Measurements from ENCODE around the gene SPAM1. TPM values are rescaled to one million over a fixed set of nuclear protein-coding genes. Genes with fewer than 3 reads are reported as not detected.
A peak's percentile ranks its signal among the peaks of the same experiment; 100 is the strongest.

The SPAM1 gene
- total and polyA plus RNA-seq, 2 experiments from 2014 or later, result not detected

GRCh38 chr7:123944395-123944794, 19.4 kb downstream of the SPAM1 start:
- no peaks in the 10 kb centered on the region for H3K9me3 Mint-ChIP-seq
- H3K27ac Mint-ChIP-seq, result peak overlapping the region; percentile 93
- H3K27me3 Mint-ChIP-seq (ENCODE audit: insufficient read depth, low read depth, poor library complexity), result peaks cover 2% of the 10 kb centered on the region
- ATAC-seq, result peak; percentile 50
- Histone ChIP-seq H4K20me1 (replicated peaks; ENCODE audit: insufficient read depth) (no peaks in the 10 kb centered on the region), H3K4me1 (ENCODE audit: insufficient read depth) (peaks cover 71% of the 10 kb centered on the region), H3K36me3 (ENCODE audit: insufficient read depth) (no peaks in the 10 kb centered on the region), H3K79me2 (replicated peaks; ENCODE audit: insufficient read depth) (no peaks in the 10 kb centered on the region), H3K9me2 (ENCODE audit: insufficient read depth) (no peaks in the 10 kb centered on the region), H3K27me3 (ENCODE audit: insufficient read depth) (no peaks in the 10 kb centered on the region), H3K27ac (ENCODE audit: low read depth) (0 out of 2 replicates have a peak overlapping the region, but pooled peaks have one; percentile 4), H3K4me3 (0 out of 2 replicates have a peak overlapping the region, but pooled peaks have one; percentile 8), H3K4me2 (peak overlapping the region; percentile 59), H2AFZ (no peak overlapping the region), H3F3A (replicated peaks; ENCODE audit: low read depth) (no peaks in the 10 kb centered on the region)
- H3K4me3 Mint-ChIP-seq, result peak overlapping the region; percentile 32; the same call in 1 of the 3 replicates
- TF ChIP-seq NANOG (IDR thresholded peaks at IDR 0.05; ENCODE audit: borderline replicate concordance) (no peak), REST (IDR thresholded peaks at IDR 0.05; ENCODE audit: unreplicated experiment) (no peak), CTCF (conservative IDR thresholded peaks at IDR 0.05; ENCODE audit: low read depth in 2 of 2) (no peak), ETS1 (IDR thresholded peaks at IDR 0.05) (no peak), ZNF114 (CRISPR knock-in tag; IDR thresholded peaks at IDR 0.05) (no peak), ZNF462 (CRISPR knock-in tag; IDR thresholded peaks at IDR 0.05) (no peak), EZH2phosphoT487 (IDR thresholded peaks at IDR 0.05; ENCODE audit: unreplicated experiment) (no peak), POLR2AphosphoS5 (IDR thresholded peaks at IDR 0.05; ENCODE audit: low read depth) (no peak), ZNF331 (CRISPR knock-in tag; IDR thresholded peaks at IDR 0.05; ENCODE audit: low read depth) (no peak), STAT1 (IDR thresholded peaks at IDR 0.05; ENCODE audit: unreplicated experiment) (no peak), EZH2 (IDR thresholded peaks at IDR 0.05; ENCODE audit: low read depth, unreplicated experiment) (no peak), CREB1 (CRISPR knock-in tag; IDR thresholded peaks at IDR 0.05; ENCODE audit: low read depth) (no peak), JUNB (IDR thresholded peaks at IDR 0.05; ENCODE audit: unreplicated experiment) (no peak)
- DNase-seq (ENCODE audit: low spot score), result no peak
- H3K4me1 Mint-ChIP-seq, result peaks cover 57% of the 10 kb centered on the region
- H3K36me3 Mint-ChIP-seq (ENCODE audit: low read depth), result no peaks in the 10 kb centered on the region; the same call in 2 of the 3 replicates
